WTC11 (cell line): ENCODE measurements around the gene YBX3. TPM values are rescaled to one million over a fixed set of nuclear protein-coding genes. Genes with fewer than 3 reads are reported as not detected.
A peak's percentile ranks its signal among the peaks of the same experiment; 100 is the strongest.

Experiments used
- ATAC-seq: fragments of 200-7000 bp; cut with Tn5 transposase; 2 replicates; pipeline ENCODE4 v1.10.0; 2021; ENCODE audit warnings: mild to moderate bottlenecking, moderate library complexity
- CTCF ChIA-PET: fragments of 300-600 bp; sonication (Branson Sonifier 250); formaldehyde crosslinking; loops from one replicate; lab custom pipeline; 2021; ENCODE audit warnings: antibody characterized with exemption; lab: Charles Lee
- POLR2A ChIA-PET: fragments of 350-600 bp; sonication (Branson Sonifier 250); formaldehyde crosslinking; loops from one replicate; lab custom pipeline; 2021; ENCODE audit warnings: antibody characterized with exemption; lab: Charles Lee
- DNase-seq: peaks from one replicate; pipeline ENCODE4 v3.0.0; 2021; ENCODE audit warnings: low spot score
- H3K27ac Mint-ChIP-seq: 2 replicates; pipeline ENCODE4 v1.8.0; 2021; ENCODE audit warnings: mixed read lengths
- H3K27me3 Mint-ChIP-seq: 2 replicates; pipeline ENCODE4 v1.8.0; 2021; ENCODE audit warnings: low read depth, mild to moderate bottlenecking, moderate library complexity, mixed read lengths
- H3K36me3 Mint-ChIP-seq: 2 replicates; pipeline ENCODE4 v1.8.0; 2021; ENCODE audit warnings: mixed read lengths
- H3K4me1 Mint-ChIP-seq: 2 replicates; pipeline ENCODE4 v1.8.0; 2022; ENCODE audit warnings: mixed read lengths
- H3K4me3 Mint-ChIP-seq: 2 replicates; pipeline ENCODE4 v1.8.0; 2021; ENCODE audit warnings: mild to moderate bottlenecking, moderate library complexity, mixed read lengths
- H3K9me3 Mint-ChIP-seq: 2 replicates; pipeline ENCODE4 v1.8.0; 2021; ENCODE audit warnings: mixed read lengths
- AFF4 ChIP-seq: sonication (generic); formaldehyde crosslinking; IDR thresholded peaks from 2 replicates; pipeline ENCODE4 v1.8.1; 2023; ENCODE audit warnings: mild to moderate bottlenecking, missing genetic modification reagents, borderline replicate concordance
- ARID4B ChIP-seq: sonication (generic); formaldehyde crosslinking; IDR thresholded peaks from 2 replicates; pipeline ENCODE4 v1.8.0; 2023; ENCODE audit warnings: missing genetic modification reagents, mild to moderate bottlenecking, borderline replicate concordance
- CTCF ChIP-seq: fragments of 200-600 bp; IDR thresholded peaks from 2 replicates; pipeline ENCODE4 v1.8.0; 2022; ENCODE audit warnings: antibody characterized with exemption
- IRF1 ChIP-seq: sonication (generic); formaldehyde crosslinking; IDR thresholded peaks from 2 replicates; pipeline ENCODE4 v1.8.0; 2023; ENCODE audit warnings: missing genetic modification reagents
- IRF2 ChIP-seq: sonication (generic); formaldehyde crosslinking; IDR thresholded peaks from 2 replicates; pipeline ENCODE4 v1.8.0; 2022; ENCODE audit warnings: low read depth, missing genetic modification reagents, borderline replicate concordance
- JAZF1 ChIP-seq: fragments of 250-450 bp; sonication (Bioruptor Pico); IDR thresholded peaks from 2 replicates; pipeline ENCODE4 v1.9.0; 2021; ENCODE audit warnings: moderate library complexity, mild to moderate bottlenecking, inconsistent platforms
- MYBL2 ChIP-seq: sonication (generic); formaldehyde crosslinking; IDR thresholded peaks from 2 replicates; pipeline ENCODE4 v1.8.1; 2023; ENCODE audit warnings: mild to moderate bottlenecking, moderate library complexity, missing genetic modification reagents
- SP1 ChIP-seq: sonication (generic); formaldehyde crosslinking; conservative IDR thresholded peaks from 2 replicates; pipeline ENCODE4 v1.8.1; 2022; ENCODE audit warnings: missing genetic modification reagents
- TCF7 ChIP-seq: sonication (generic); formaldehyde crosslinking; IDR thresholded peaks from 2 replicates; pipeline ENCODE4 v1.8.0; 2022; ENCODE audit warnings: mild to moderate bottlenecking, low read depth, missing genetic modification reagents, moderate library complexity
- ZBTB21 ChIP-seq: sonication (generic); formaldehyde crosslinking; IDR thresholded peaks from 2 replicates; pipeline ENCODE4 v1.8.1; 2023; ENCODE audit warnings: mild to moderate bottlenecking, missing genetic modification reagents, borderline replicate concordance
- ZNF416 ChIP-seq: fragments of 250-450 bp; sonication (Bioruptor Pico); IDR thresholded peaks from 2 replicates; pipeline ENCODE4 v1.9.0; 2021; ENCODE audit warnings: mild to moderate bottlenecking, inconsistent platforms
- ZNF532 ChIP-seq: fragments of 250-450 bp; sonication (Bioruptor Pico); IDR thresholded peaks from 2 replicates; pipeline ENCODE4 v1.9.0; 2021; ENCODE audit warnings: mild to moderate bottlenecking, borderline replicate concordance
- ZSCAN18 ChIP-seq: fragments of 250-450 bp; sonication (Bioruptor Pico); IDR thresholded peaks from 2 replicates; pipeline ENCODE4 v2.1.2; 2022; ENCODE audit warnings: mild to moderate bottlenecking, moderate library complexity
- total RNA-seq: library from RNA; stranded (reverse); gene quantifications from 3 replicates; pipeline ENCODE4 v1.2.3, GENCODE V29; 2021

Gene YBX3
- total RNA-seq, 1 experiment from 2014 or later: 396 TPM

- ChIA-PET POLR2A (no interaction called here), CTCF (no interaction called here)
- DNase-seq: no peak
- Mint-ChIP-seq H3K27me3 (0 out of 2 replicates have a peak, but pooled peaks cover 2% of the 10 kb centered on the region), H3K4me1 (no peaks in the 10 kb centered on the region), H3K36me3 (no peaks in the 10 kb centered on the region), H3K9me3 (peaks cover 20% of the 10 kb centered on the region), H3K27ac (no peak overlapping the region), H3K4me3 (no peak overlapping the region)
- TF ChIP-seq JAZF1 (CRISPR knock-in tag): no peak
- TF ChIP-seq ZBTB21 (CRISPR knock-in tag): no peak
- no peak for TF ChIP-seq TCF7 (CRISPR knock-in tag)
- ATAC-seq: no peak
Observed at GRCh38 chr12:10688042-10688441, 35.1 kb downstream of the YBX3 start.

GRCh38 chr12:10673659-10674384, 49.3 kb downstream of the YBX3 start, which contains the start of gene STYK1:
Gene STYK1, minus strand, starts transcription at chr12:10674052. Its CDS starts 39,434 bp downstream, at chr12:10634618.
- peak; percentile 88 for ATAC-seq
- TF ChIP-seq MYBL2 (CRISPR knock-in tag) (no peak), IRF2 (CRISPR knock-in tag) (no peak), ARID4B (peak; percentile 35; the same call in 1 of the 2 replicates), CTCF (peak; percentile 95), ZNF532 (CRISPR knock-in tag) (no peak), ZNF416 (CRISPR knock-in tag) (no peak), AFF4 (CRISPR knock-in tag) (no peak), IRF1 (no peak), SP1 (CRISPR knock-in tag) (0 out of 2 replicates have a peak, but pooled peaks have one; percentile 16), ZSCAN18 (CRISPR knock-in tag) (no peak)

More at GRCh38 chr12:10673659-10674384, 49.3 kb downstream of the YBX3 start, which contains the start of gene STYK1:
- ChIA-PET CTCF (interaction anchor here (0.8 kb wide), 1 partner anchor 16 kb away, joined by 4 read pairs; no protein-coding TSS in a partner anchor), POLR2A (no interaction called here)
- peaks cover 16% of the 10 kb centered on the region for H3K4me1 Mint-ChIP-seq
- H3K27ac Mint-ChIP-seq: no peak within 1 kb of the TSS
- H3K36me3 Mint-ChIP-seq: no peaks in the 10 kb centered on the region
- no peaks in the 10 kb centered on the region for H3K27me3 Mint-ChIP-seq
- peak; percentile 88 for DNase-seq
- peaks cover 3% of the 10 kb centered on the region; the same call in 1 of the 2 replicates for H3K9me3 Mint-ChIP-seq
- peak within 1 kb of the TSS; percentile 83 for H3K4me3 Mint-ChIP-seq
